Activated CD8-positive, alpha-beta memory T cell treated with anti-CD3 and anti-CD28 coated beads for 1 hour (primary cell): ENCODE measurements around the gene COX7A2L.
A peak's percentile ranks its signal among the peaks of the same experiment; 100 is the strongest.
"Not testable (repeated sequence)": the region's sequence is repeated elsewhere in the genome, so short reads cannot be mapped to it uniquely, and the experiment has no call there.

ENCODE experiments used
- DNase-seq, 2 donors: peaks; one replicate each; pipeline ENCODE4 v3.0.0-alpha.2; 2020; ENCODE audit warnings: low read depth in 1 of 2; ENCODE audit errors: extremely low read depth in 1 of 2

The COX7A2L gene, protein sequence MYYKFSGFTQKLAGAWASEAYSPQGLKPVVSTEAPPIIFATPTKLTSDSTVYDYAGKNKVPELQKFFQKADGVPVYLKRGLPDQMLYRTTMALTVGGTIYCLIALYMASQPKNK

DNA sequence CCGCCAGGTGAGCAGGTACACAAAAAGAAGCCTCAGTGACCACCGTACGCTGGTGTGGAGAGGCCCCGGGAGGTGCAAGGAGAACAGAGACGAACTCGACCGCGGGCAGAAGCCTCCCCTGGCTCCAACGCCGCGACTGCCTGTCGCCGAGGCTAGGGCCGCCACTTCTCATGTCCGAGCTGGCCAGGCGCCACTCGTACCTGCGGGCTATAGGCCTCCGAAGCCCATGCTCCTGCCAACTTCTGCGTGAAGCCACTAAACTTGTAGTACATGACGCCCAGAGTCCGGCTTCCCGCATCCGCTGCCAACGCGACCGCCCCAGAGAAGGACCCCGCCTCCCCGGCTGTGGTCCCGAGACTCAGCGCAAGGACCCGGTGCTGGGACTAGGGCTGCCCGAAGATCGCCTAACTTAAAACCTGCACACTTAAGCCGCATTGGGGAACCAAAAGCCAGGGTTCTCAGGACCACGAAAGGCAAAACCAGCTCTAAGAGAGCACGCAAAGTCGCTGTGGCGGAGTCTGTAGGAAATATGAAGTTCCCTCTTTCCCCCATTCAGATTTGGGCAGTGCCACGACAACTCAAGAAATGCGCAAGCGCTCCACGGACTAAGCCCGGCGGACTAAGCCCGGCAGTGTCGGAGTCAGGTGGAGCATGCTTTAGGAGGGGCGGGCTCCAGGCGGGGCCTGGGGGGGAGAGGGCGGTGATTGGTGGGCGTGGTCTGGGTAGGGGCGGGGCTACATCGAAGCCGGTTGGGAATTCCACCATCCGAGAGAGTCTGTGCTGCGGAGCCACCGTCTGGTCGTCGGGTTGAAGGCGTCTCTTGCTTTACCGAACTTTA lies at the start of gene COX7A2L:
TSS of gene COX7A2L (minus strand) at position 328 of the 838 bp plus-strand sequence. CDS start at position 272, 56 bp downstream.
- peak; percentile 87 to 93 for DNase-seq

GRCh38 chr2:42408009-42408408 lies 47.0 kb upstream of the COX7A2L start:
- no peak for DNase-seq

- no peak for DNase-seq
These were observed 46.5 kb upstream of the COX7A2L start for GRCh38 chr2:42407476-42407875.

GRCh38 chr2:42404676-42405075 lies 43.7 kb upstream of the COX7A2L start:
- no peak for DNase-seq

GRCh38 chr2:42401773-42402172 lies 40.8 kb upstream of the COX7A2L start:
- DNase-seq = no peak

- not testable (repeated sequence) for DNase-seq
These were observed 37.0 kb upstream of the COX7A2L start for GRCh38 chr2:42398052-42398451.

DNA sequence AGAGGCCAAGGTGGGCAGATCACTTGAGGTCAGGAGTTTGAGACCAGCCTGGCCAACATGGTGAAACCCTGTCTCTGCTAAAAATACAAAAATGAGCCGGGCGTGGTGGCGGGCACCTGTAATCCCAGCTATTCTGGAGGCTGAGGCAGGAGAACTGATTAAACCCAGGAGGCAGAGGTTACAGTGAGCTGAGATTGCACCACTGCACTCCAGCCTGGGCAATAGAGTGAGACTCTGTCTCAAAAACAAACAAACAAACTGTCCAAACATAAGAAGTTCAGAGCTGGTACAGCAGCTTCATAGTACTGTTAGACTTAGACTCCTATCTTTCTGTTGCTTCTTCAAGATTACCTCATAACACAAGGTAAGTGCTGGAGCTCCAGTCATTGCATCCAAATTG lies 32.3 kb upstream of the COX7A2L start:
- not testable (repeated sequence) for DNase-seq

DNA sequence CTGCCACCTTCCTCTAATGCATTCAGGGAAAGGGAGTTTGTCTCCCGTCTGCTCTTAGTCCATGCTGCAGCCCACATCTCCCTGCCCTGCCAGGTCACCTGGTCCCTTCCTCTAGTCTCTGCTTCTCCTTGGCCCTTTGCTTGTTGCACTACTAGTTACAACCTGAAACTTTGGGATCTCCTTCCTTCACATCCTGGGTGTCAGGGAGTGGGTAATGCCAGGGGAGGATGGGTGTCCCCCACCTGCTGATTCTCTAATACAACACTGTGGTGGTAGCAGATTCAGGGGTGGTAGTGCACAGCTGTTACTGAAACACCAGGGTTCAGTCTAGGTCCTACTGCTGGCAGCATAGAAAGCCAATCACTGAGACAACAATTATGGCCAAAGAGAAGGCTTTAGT lies 31.2 kb upstream of the COX7A2L start:
- DNase-seq = no peak

DNA sequence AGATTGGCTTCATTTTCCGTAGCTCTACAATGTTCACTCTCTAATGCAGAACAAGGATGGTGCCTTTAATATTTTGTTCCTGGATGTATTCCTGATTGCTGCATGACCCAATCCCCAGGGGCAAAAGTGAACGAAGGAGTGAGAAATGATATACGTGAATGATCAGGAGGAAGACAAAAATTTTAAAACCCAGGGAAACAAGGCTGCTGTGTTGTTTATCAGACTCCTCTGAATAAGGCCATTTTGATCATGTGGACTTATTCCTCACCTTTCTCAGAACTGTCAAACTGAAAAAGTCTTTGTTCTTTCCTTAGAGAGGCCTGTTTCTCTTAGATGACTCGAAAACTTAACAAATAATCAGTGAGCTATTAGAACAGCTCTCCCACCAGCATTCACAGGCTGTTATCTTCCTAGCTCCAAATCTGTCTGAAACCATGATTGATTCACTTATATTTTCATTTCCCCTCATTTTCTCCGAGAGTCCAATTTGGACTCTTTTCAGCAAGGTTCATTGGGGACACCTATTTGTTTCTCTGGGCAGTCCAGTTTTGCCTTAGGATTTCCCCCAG lies 29.5 kb upstream of the COX7A2L start:
- DNase-seq = no peak

GRCh38 chr2:42386682-42387081 lies 25.7 kb upstream of the COX7A2L start:
- no peak for DNase-seq

DNA sequence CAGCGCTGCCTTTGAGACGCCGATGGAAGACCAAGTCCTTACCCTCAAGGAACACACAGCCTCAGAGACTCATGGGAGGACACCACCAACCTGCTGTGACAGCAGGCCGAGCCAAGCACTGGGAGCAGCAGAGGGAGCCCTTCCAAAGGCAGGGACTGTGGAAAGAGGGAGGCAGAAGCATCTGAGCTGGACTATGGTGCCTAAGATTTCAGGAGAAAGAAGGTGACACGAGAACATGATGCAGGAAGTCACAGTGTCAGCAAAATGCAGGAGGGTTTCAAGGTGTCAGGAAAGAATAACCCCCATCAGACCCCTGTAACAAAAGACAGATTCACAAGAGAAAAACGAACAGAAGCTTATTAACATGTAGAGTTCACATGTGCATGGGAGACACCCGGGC lies 24.2 kb upstream of the COX7A2L start:
- DNase-seq = no peak

DNA sequence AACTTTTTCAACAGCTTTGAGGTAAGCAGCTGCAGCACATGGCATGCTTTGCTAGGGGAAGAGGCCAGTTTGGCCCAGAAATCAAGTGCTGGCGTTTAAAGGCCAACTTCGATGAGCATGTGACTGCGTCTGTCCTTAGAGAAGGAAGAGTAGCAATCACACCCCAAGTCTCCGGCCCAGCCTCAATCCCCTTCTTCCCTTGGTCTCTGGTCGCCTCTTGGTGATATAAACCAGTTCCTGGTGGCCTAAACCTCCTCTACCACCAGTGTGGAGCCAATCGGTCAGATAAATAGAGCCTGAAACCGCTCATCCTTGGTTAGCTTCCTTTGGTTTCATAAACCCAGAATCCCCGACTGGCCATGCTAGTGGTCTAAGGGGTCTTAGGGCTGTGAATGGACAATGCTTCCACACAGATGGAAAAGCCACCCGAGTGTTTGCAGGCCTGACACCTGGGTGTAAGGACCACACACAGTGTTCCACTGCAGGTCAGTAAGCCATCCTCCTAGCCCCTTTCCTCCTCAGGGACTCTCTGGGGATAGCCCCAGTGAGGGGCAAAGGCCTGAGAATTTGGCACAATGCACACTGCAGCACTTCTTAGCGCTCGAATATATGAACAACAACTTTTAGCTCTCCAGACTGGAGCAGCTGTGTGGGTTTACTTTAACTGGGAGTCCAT lies 23.0 kb upstream of the COX7A2L start:
- no peak for DNase-seq

DNA sequence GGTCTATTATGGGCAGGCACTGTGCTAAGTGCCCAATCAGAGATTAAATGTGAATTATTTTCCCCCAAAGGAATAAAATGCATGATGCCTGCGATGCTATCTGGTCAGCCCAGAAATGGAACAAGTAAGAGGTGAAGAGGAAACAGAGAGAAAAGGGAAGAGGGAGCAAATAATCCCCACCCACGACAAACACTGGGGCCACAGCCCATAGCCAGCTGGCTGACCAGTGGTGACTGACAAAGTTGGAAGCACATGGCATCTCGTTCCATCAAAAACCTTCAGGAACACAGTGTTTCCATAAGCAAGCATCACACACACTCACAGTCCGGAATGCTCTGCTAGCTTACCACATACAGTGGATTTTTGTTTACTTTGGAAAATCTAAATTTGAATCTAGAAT lies 21.1 kb upstream of the COX7A2L start:
- DNase-seq = no peak

DNA sequence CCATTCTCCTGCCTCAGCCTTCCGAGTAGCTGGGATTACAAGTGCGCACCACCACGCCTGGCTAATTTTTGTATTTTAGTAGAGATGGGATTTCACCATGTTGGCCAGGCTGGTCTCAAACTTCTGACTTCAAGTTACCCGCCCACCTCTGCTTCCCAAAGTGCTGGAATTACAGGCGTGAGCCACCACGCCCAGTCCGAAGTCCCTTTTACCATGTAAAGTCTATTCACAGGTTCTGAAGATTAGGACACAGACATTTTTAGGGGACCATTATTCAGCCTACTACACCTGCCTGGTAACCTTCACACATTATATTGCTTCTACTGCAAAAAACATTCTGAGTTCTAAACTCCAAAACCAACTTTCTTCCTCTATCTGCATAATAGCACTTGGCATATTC lies 19.0 kb upstream of the COX7A2L start:
- DNase-seq = not testable (repeated sequence)

DNA sequence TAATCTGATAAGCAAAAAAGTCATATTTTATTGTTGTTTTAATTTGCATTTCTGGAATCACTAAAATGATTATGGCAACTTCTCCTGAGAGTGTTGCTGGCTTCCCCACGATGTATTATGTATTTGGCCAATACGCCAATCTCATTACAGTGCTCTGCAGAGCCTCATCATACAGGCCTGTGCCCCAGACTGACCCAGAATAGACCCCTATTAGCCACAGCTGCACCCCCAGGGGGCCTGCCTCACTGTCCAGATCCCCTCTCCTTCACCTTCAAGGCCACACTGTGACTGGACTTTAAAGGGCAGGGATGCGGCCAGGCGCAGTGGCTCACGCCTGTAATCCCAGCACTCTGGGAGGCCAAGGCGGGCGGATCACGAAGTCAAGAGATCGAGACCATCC lies 17.4 kb upstream of the COX7A2L start:
- DNase-seq = no peak

DNA sequence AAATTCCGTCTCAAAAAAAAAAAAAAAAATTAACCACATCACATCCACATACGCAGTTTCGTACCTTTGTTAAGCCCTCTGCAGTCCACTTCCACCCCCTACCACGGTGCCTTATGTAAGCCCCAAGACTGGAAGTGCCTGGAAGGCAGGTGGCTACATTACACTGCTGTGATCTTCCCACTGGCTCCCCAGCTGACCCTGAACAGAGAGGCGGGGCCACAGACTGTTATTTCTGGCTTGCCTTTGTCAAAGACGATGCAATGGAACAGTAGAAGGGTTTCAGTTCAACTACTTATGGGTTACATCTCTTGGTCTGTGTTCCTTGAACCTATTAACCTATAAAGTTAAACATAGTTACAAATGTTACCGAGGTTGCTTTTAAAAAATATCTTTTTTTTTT lies 15.7 kb upstream of the COX7A2L start:
- no peak for DNase-seq

GRCh38 chr2:42372474-42373200 lies 11.6 kb upstream of the COX7A2L start:
- DNase-seq = no peak

DNA sequence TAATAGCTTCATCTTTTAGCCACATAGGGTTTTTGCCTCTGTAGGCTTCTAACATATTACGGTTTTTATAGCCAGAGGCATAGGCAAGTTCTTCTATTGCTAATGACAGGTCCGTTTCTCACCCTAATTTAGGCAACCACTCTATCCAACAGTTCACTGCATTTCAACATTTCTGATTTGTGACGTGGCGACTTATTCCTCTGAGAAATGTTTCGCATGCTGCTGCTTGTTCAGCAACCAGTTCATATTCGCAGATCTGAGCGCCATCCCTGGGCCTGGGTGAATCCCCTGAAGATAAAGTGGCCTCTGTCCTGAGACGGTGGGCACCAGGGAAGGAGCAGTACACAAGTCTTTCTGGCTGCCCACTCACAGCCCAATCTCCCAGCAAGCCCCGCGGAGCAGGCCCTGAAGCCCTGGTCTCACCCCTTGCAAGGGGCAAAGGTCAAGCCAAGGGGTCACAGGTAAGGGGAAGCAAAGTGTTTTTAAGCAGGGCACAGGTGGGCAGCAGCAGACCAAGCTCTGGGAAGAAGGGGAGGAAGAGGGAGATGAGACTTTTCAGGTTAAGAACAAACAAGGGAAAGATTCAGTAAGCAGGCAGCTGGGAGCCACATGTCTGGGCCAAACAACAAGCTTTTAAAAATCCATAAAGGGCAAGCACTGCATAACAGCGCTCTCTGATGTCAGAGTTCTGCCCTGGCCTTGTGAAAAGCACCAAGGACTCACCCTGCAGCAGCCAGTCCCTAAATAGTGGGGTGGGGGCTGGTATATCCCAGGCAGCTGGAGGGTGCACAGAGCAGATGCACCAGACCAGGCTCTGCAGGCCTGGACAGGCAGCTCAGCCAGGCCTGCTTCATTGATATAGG lies 10.8 kb upstream of the COX7A2L start:
- DNase-seq = no peak

GRCh38 chr2:42369532-42370229 lies 8.7 kb upstream of the COX7A2L start:
- no peak for DNase-seq
